Liver (tissue), 9 donors: ENCODE data around the gene HSD17B8. TPM values are rescaled to one million over a fixed set of nuclear protein-coding genes. Genes with fewer than 3 reads are reported as not detected.

Experiments
- DNase-seq: peaks from one replicate; pipeline ENCODE4 v3.0.0-alpha.2; 2017; ENCODE audit warnings: low spot score
- H3K27ac ChIP-seq, 2 donors: one replicate each; pipeline ENCODE4 v1.7.0; 2013; ENCODE audit warnings: inconsistent platforms in 2 of 2, low read length in 2 of 2, control low read depth in 1 of 2, low read depth in 1 of 2, mild to moderate bottlenecking in 1 of 2
- H3K27me3 ChIP-seq, 4 donors: one replicate each; pipeline versions ENCODE4 v1.6.1 to v1.7.0; 2013; ENCODE audit warnings: low read length in 3 of 4, inconsistent platforms in 1 of 4, mild to moderate bottlenecking in 1 of 4, moderate library complexity in 1 of 4; ENCODE audit not compliant: control insufficient read depth in 4 of 4, insufficient read depth in 4 of 4
- H3K36me3 ChIP-seq, 4 donors: one replicate each; pipeline versions ENCODE4 v1.6.1 to v1.7.0; 2013; ENCODE audit warnings: low read length in 3 of 4, mild to moderate bottlenecking in 3 of 4, low read depth in 1 of 4, moderate library complexity in 1 of 4; ENCODE audit not compliant: control insufficient read depth in 4 of 4, insufficient read depth in 3 of 4
- H3K4me1 ChIP-seq, 4 donors: one replicate each; pipeline versions ENCODE4 v1.6.1 to v1.7.0; 2013; ENCODE audit warnings: low read length in 3 of 4, mild to moderate bottlenecking in 3 of 4, moderate library complexity in 1 of 4; ENCODE audit not compliant: control insufficient read depth in 4 of 4, insufficient read depth in 4 of 4
- H3K4me3 ChIP-seq, 3 donors: one replicate each; pipeline versions ENCODE4 v1.6.1 to v1.7.0; 2013; ENCODE audit warnings: low read length in 3 of 3, control low read depth in 1 of 3, low read depth in 1 of 3, mild to moderate bottlenecking in 1 of 3
- H3K9ac ChIP-seq, 2 donors: one replicate each; pipeline ENCODE4 v1.7.0; 2013; ENCODE audit warnings: low read length in 2 of 2, mild to moderate bottlenecking in 2 of 2, moderate library complexity in 2 of 2, control low read depth in 1 of 2, low read depth in 1 of 2
- H3K9me3 ChIP-seq, 4 donors: one replicate each; pipeline versions ENCODE4 v1.6.1 to v1.7.0; 2013; ENCODE audit warnings: low read length in 3 of 4; ENCODE audit not compliant: control insufficient read depth in 4 of 4
- EGR1 ChIP-seq, 2 donors: IDR thresholded peaks; 2 replicates each; pipeline ENCODE4 v1.6.1; 2016 to 2018; ENCODE audit warnings: antibody characterized with exemption in 2 of 2, low read depth in 2 of 2
- FOXA1 ChIP-seq: IDR thresholded peaks from 2 replicates; pipeline ENCODE4 v1.6.1; 2016; ENCODE audit warnings: antibody characterized with exemption
- FOXA2 ChIP-seq: IDR thresholded peaks from 2 replicates; pipeline ENCODE4 v1.6.1; 2016; ENCODE audit warnings: antibody characterized with exemption
- GABPA ChIP-seq, 2 donors: IDR thresholded peaks in 1 of 2; conservative IDR thresholded peaks in 1 of 2; 2 replicates each; pipeline ENCODE4 v1.6.1; 2016; ENCODE audit warnings: antibody characterized with exemption in 2 of 2, mild to moderate bottlenecking in 1 of 2, moderate library complexity in 1 of 2
- HNF4A ChIP-seq, 2 donors: conservative IDR thresholded peaks; 2 replicates each; pipeline ENCODE4 v1.6.1; 2016; ENCODE audit warnings: antibody characterized with exemption in 2 of 2, mild to moderate bottlenecking in 2 of 2
- HNF4G ChIP-seq: IDR thresholded peaks from 2 replicates; pipeline ENCODE4 v1.6.1; 2016; ENCODE audit warnings: antibody characterized with exemption
- JUND ChIP-seq, 2 donors: IDR thresholded peaks; 2 replicates each; pipeline ENCODE4 v1.6.1; 2016; ENCODE audit warnings: antibody characterized with exemption in 2 of 2
- MAX ChIP-seq: IDR thresholded peaks from 2 replicates; pipeline ENCODE4 v1.6.1; 2016; ENCODE audit warnings: antibody characterized with exemption
- NR2F2 ChIP-seq: IDR thresholded peaks from 2 replicates; pipeline ENCODE4 v1.6.1; 2016; ENCODE audit warnings: antibody characterized with exemption
- RAD21 ChIP-seq, 2 donors: IDR thresholded peaks; 2 replicates each; pipeline ENCODE4 v1.6.1; 2016; ENCODE audit warnings: antibody characterized with exemption in 2 of 2, mild to moderate bottlenecking in 2 of 2
- RXRA ChIP-seq, 2 donors: IDR thresholded peaks; 2 replicates each; pipeline ENCODE4 v1.6.1; 2017 to 2018; ENCODE audit warnings: antibody characterized with exemption in 2 of 2, mild to moderate bottlenecking in 1 of 2
- TAF1 ChIP-seq: conservative IDR thresholded peaks from 2 replicates; pipeline ENCODE4 v1.6.1; 2016; ENCODE audit warnings: antibody characterized with exemption, mild to moderate bottlenecking
- YY1 ChIP-seq: IDR thresholded peaks from 2 replicates; pipeline ENCODE4 v1.6.1; 2016; ENCODE audit warnings: antibody characterized with exemption, mild to moderate bottlenecking
- WGBS: extraction: QIAGEN DNeasy Blood & Tissue Kit; methylation state at CpG from one replicate; pipeline ENCODE4 v1.1.7; 2013; 5-methylcytosine and 5-hydroxymethylcytosine counted together
- polyA plus RNA-seq, 2 donors: library from polyadenylated mRNA; stranded (reverse) in 1 of 2; unstranded in 1 of 2; fragments of 200-250 nt in 1 of 2; fragments of >200 nt in 1 of 2; fragmentation: Nextera tagmentation in 1 of 2; extraction: Ambion mirVana in 1 of 2; gene quantifications; one replicate each; pipeline versions ENCODE4 v1.2.1 to v1.2.3, GENCODE V29; 2013 to 2015
- total RNA-seq, 2 donors: library from RNA; depleted of rRNA; stranded (reverse); fragments of >200 nt; gene quantifications; one replicate each; pipeline ENCODE4 v1.2.3, GENCODE V29; 2014
- TF ChIP-seq, protein P1 (sequence below): IDR thresholded peaks from 2 replicates; pipeline ENCODE4 v1.6.1; 2016; ENCODE audit warnings: antibody characterized with exemption
- TF ChIP-seq, protein P2 (sequence below): IDR thresholded peaks from 2 replicates; pipeline ENCODE4 v1.6.1; 2016; ENCODE audit warnings: antibody characterized with exemption, mild to moderate bottlenecking
- TF ChIP-seq, protein P3 (sequence below): IDR thresholded peaks from 2 replicates; pipeline ENCODE4 v1.6.1; 2016; ENCODE audit warnings: antibody characterized with exemption
- TF ChIP-seq, protein P4 (sequence below): fragments of 150-350 bp; IDR thresholded peaks from 2 replicates; pipeline ENCODE4 v1.5.1; 2017; ENCODE audit warnings: improper control_type of control experiment, low read depth, low read length; ENCODE audit not compliant: missing input control
- donor health status: healthy.
- donor health status: healthy.
- donor health status: healthy.
- donor health status: healthy.
- donor health status: healthy.

HSD17B8 gene
- total and polyA plus RNA-seq, 4 donors, result 24.5 to 52.3 (median 37.5) TPM

- DNase-seq, result no peak
- Histone ChIP-seq H3K27me3 (no peaks in the 10 kb centered on the region), H3K4me1 (peaks cover 0 to 19% (median 13%) of the 10 kb centered on the region in 4 donors), H3K4me3 (no peak overlapping the region), H3K36me3 (peaks cover 0 to 17% (median 7%) of the 10 kb centered on the region in 4 donors), H3K9me3 (no peaks in the 10 kb centered on the region), H3K27ac (no peak overlapping the region), H3K9ac (no peak overlapping the region)
- 24% methylated on average over 9 of the region's 9 CpGs for WGBS
- TF ChIP-seq, protein P1, sequence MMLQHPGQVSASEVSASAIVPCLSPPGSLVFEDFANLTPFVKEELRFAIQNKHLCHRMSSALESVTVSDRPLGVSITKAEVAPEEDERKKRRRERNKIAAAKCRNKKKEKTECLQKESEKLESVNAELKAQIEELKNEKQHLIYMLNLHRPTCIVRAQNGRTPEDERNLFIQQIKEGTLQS, result no peak
- TF ChIP-seq NR2F2 (no peak), MAX (no peak), TAF1 (no peak), RXRA (IDR thresholded peaks at IDR 0.05) (no peak), GABPA (IDR thresholded peaks at IDR 0.05 in 1 of 2, conservative IDR thresholded peaks at IDR 0.05 in 1 of 2) (no peak), YY1 (no peak), FOXA2 (no peak), HNF4A (conservative IDR thresholded peaks at IDR 0.05) (no peak), JUND (IDR thresholded peaks at IDR 0.05) (no peak), RAD21 (IDR thresholded peaks at IDR 0.05) (no peak), EGR1 (IDR thresholded peaks at IDR 0.05; ENCODE audit: low read depth in 2 of 2) (no peak), HNF4G (no peak), FOXA1 (no peak)
- TF ChIP-seq, protein P2, sequence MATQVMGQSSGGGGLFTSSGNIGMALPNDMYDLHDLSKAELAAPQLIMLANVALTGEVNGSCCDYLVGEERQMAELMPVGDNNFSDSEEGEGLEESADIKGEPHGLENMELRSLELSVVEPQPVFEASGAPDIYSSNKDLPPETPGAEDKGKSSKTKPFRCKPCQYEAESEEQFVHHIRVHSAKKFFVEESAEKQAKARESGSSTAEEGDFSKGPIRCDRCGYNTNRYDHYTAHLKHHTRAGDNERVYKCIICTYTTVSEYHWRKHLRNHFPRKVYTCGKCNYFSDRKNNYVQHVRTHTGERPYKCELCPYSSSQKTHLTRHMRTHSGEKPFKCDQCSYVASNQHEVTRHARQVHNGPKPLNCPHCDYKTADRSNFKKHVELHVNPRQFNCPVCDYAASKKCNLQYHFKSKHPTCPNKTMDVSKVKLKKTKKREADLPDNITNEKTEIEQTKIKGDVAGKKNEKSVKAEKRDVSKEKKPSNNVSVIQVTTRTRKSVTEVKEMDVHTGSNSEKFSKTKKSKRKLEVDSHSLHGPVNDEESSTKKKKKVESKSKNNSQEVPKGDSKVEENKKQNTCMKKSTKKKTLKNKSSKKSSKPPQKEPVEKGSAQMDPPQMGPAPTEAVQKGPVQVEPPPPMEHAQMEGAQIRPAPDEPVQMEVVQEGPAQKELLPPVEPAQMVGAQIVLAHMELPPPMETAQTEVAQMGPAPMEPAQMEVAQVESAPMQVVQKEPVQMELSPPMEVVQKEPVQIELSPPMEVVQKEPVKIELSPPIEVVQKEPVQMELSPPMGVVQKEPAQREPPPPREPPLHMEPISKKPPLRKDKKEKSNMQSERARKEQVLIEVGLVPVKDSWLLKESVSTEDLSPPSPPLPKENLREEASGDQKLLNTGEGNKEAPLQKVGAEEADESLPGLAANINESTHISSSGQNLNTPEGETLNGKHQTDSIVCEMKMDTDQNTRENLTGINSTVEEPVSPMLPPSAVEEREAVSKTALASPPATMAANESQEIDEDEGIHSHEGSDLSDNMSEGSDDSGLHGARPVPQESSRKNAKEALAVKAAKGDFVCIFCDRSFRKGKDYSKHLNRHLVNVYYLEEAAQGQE, result no peak
- TF ChIP-seq, protein P3, sequence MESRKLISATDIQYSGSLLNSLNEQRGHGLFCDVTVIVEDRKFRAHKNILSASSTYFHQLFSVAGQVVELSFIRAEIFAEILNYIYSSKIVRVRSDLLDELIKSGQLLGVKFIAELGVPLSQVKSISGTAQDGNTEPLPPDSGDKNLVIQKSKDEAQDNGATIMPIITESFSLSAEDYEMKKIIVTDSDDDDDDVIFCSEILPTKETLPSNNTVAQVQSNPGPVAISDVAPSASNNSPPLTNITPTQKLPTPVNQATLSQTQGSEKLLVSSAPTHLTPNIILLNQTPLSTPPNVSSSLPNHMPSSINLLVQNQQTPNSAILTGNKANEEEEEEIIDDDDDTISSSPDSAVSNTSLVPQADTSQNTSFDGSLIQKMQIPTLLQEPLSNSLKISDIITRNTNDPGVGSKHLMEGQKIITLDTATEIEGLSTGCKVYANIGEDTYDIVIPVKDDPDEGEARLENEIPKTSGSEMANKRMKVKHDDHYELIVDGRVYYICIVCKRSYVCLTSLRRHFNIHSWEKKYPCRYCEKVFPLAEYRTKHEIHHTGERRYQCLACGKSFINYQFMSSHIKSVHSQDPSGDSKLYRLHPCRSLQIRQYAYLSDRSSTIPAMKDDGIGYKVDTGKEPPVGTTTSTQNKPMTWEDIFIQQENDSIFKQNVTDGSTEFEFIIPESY, result no peak
- TF ChIP-seq, protein P4, sequence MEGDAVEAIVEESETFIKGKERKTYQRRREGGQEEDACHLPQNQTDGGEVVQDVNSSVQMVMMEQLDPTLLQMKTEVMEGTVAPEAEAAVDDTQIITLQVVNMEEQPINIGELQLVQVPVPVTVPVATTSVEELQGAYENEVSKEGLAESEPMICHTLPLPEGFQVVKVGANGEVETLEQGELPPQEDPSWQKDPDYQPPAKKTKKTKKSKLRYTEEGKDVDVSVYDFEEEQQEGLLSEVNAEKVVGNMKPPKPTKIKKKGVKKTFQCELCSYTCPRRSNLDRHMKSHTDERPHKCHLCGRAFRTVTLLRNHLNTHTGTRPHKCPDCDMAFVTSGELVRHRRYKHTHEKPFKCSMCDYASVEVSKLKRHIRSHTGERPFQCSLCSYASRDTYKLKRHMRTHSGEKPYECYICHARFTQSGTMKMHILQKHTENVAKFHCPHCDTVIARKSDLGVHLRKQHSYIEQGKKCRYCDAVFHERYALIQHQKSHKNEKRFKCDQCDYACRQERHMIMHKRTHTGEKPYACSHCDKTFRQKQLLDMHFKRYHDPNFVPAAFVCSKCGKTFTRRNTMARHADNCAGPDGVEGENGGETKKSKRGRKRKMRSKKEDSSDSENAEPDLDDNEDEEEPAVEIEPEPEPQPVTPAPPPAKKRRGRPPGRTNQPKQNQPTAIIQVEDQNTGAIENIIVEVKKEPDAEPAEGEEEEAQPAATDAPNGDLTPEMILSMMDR, result no peak
Observed at GRCh38 chr6:33213989-33214335, 9.5 kb downstream of the HSD17B8 start.
